H1 (cell line): ENCODE results near the gene CASTOR1. TPM values are rescaled to one million over a fixed set of nuclear protein-coding genes. Genes with fewer than 3 reads are reported as not detected.

Experiments used
- CTCF ChIA-PET: fragments of 300-600 bp; sonication (Branson Sonifier 250); formaldehyde crosslinking; loops from one replicate; lab custom pipeline; 2021; ENCODE audit not compliant: partially characterized antibody; lab: Charles Lee
- POLR2A ChIA-PET: fragments of 300-600 bp; sonication (Branson Sonifier 250); formaldehyde crosslinking; loops from one replicate; lab custom pipeline; 2021; ENCODE audit warnings: inconsistent platforms; ENCODE audit not compliant: partially characterized antibody; lab: Charles Lee
- DNase-seq, 2 experiments: peaks; one replicate each; pipeline versions ENCODE4 v3.0.0 to v3.0.0-alpha.2; 2010 to 2022; ENCODE audit warnings: low spot score in 2 of 2, low read depth in 1 of 2, mixed read lengths in 1 of 2
- FAIRE-seq: peaks from 2 replicates; lab custom pipeline; 2011; peaks lifted over from hg19 to GRCh38; lab: Jason Lieb, UNC
- H2AFZ ChIP-seq: 2 replicates; pipeline ENCODE4 v1.8.1; 2012; ENCODE audit warnings: low read length, inconsistent platforms
- H2AK5ac ChIP-seq: 2 replicates; pipeline ENCODE4 v1.6.1; 2013; ENCODE audit warnings: low read depth, low read length
- H2BK120ac ChIP-seq: replicated peaks from 2 replicates; pipeline ENCODE3; 2013; ENCODE audit warnings: low read depth, low read length, inconsistent platforms
- H2BK12ac ChIP-seq: 2 replicates; pipeline ENCODE4 v1.6.1; 2013; ENCODE audit warnings: low read depth, low read length
- H2BK15ac ChIP-seq: 2 replicates; pipeline ENCODE4 v1.6.1; 2013; ENCODE audit warnings: low read length
- H2BK20ac ChIP-seq: 2 replicates; pipeline ENCODE4 v1.6.1; 2013; ENCODE audit warnings: low read length
- H2BK5ac ChIP-seq: 2 replicates; pipeline ENCODE4 v1.6.1; 2013; ENCODE audit warnings: low read depth, low read length
- H3K14ac ChIP-seq: 2 replicates; pipeline ENCODE4 v1.6.1; 2013; ENCODE audit warnings: inconsistent platforms; ENCODE audit not compliant: insufficient read length
- H3K18ac ChIP-seq: 2 replicates; pipeline ENCODE4 v1.6.1; 2013; ENCODE audit warnings: low read length; ENCODE audit errors: extremely low read depth
- H3K23ac ChIP-seq: 2 replicates; pipeline ENCODE4 v1.6.1; 2013; ENCODE audit warnings: inconsistent platforms; ENCODE audit not compliant: insufficient read length
- H3K23me2 ChIP-seq: 2 replicates; pipeline ENCODE4 v1.6.1; 2013; ENCODE audit warnings: low read depth, low read length
- H3K27ac ChIP-seq: 2 replicates; pipeline ENCODE4 v1.6.1; 2011; ENCODE audit warnings: low read depth, low read length, inconsistent platforms
- H3K27me3 ChIP-seq, 4 experiments: replicated peaks in 1 of 4; 1 replicate in 1 of 4; 2 replicates in 3 of 4; pipeline versions ENCODE4 v1.6.1 to v1.8.1; 2011 to 2013; ENCODE audit warnings: low read length in 3 of 4, mild to moderate bottlenecking in 3 of 4, inconsistent platforms in 2 of 4, mixed read lengths in 2 of 4, moderate library complexity in 1 of 4; ENCODE audit not compliant: control insufficient read depth in 3 of 4, insufficient read depth in 3 of 4; ENCODE audit errors: extremely low read depth in 1 of 4
- H3K36me3 ChIP-seq, 4 experiments: 2 replicates each; pipeline versions ENCODE4 v1.6.1 to v1.8.1; 2011 to 2013; ENCODE audit warnings: mild to moderate bottlenecking in 4 of 4, low read length in 3 of 4, moderate library complexity in 2 of 4, control low read depth in 1 of 4, inconsistent platforms in 1 of 4; ENCODE audit not compliant: insufficient read depth in 4 of 4, control insufficient read depth in 2 of 4
- H3K4ac ChIP-seq: replicated peaks from 2 replicates; pipeline ENCODE3; 2013; ENCODE audit warnings: low read length, low read depth, mixed read lengths, inconsistent platforms; ENCODE audit not compliant: insufficient read length
- H3K4me1 ChIP-seq, 4 experiments: replicated peaks in 1 of 4; 1 replicate in 1 of 4; 2 replicates in 3 of 4; pipeline versions ENCODE4 v1.6.1 to v1.8.1; 2011 to 2013; ENCODE audit warnings: low read length in 3 of 4, inconsistent platforms in 2 of 4, mixed read lengths in 1 of 4; ENCODE audit not compliant: insufficient read depth in 4 of 4, control insufficient read depth in 3 of 4
- H3K4me2 ChIP-seq, 2 experiments: 2 replicates each; pipeline versions ENCODE4 v1.6.1 to v1.8.1; 2011 to 2013; ENCODE audit warnings: low read depth in 2 of 2, low read length in 2 of 2, control low read depth in 1 of 2, inconsistent platforms in 1 of 2, mild to moderate bottlenecking in 1 of 2; ENCODE audit not compliant: insufficient read depth in 1 of 2
- H3K4me3 ChIP-seq, 4 experiments: fragments of 200-600, 300-600 bp in 1 of 4; sonication (generic), shearing (Covaris generic), sonication (Bioruptor Twin) in 1 of 4; 2 replicates each; pipeline versions ENCODE4 v1.5.1 to v1.8.1; 2011 to 2016; ENCODE audit warnings: low read length in 4 of 4, low read depth in 3 of 4, control low read depth in 2 of 4, inconsistent platforms in 2 of 4, mild to moderate bottlenecking in 2 of 4, mixed read lengths in 1 of 4, moderate library complexity in 1 of 4; ENCODE audit not compliant: insufficient read depth in 2 of 4; ENCODE audit errors: extremely low read depth in 1 of 4
- H3K56ac ChIP-seq: replicated peaks from 2 replicates; pipeline ENCODE3; 2013; ENCODE audit warnings: low read depth, mild to moderate bottlenecking, mixed read lengths, low read length, inconsistent platforms; ENCODE audit not compliant: insufficient read length
- H3K79me1 ChIP-seq: 2 replicates; pipeline ENCODE4 v1.6.1; 2013; ENCODE audit warnings: low read depth, low read length, control low read depth
- H3K79me2 ChIP-seq, 2 experiments: 2 replicates each; pipeline versions ENCODE4 v1.6.1 to v1.8.1; 2012 to 2013; ENCODE audit warnings: low read length in 2 of 2, mild to moderate bottlenecking in 2 of 2, inconsistent platforms in 1 of 2; ENCODE audit not compliant: insufficient read depth in 2 of 2, control insufficient read depth in 1 of 2
- H3K9ac ChIP-seq, 4 experiments: replicated peaks in 1 of 4; 1 replicate in 1 of 4; 2 replicates in 3 of 4; pipeline versions ENCODE4 v1.6.1 to v1.8.1; 2011 to 2013; ENCODE audit warnings: low read depth in 3 of 4, low read length in 3 of 4, control low read depth in 2 of 4, mild to moderate bottlenecking in 2 of 4, moderate library complexity in 2 of 4, inconsistent platforms in 1 of 4; ENCODE audit errors: extremely low read depth in 1 of 4
- H3K9me3 ChIP-seq, 2 experiments: 2 replicates each; pipeline versions ENCODE4 v1.6.1 to v1.8.1; 2012 to 2013; ENCODE audit warnings: mild to moderate bottlenecking in 2 of 2, moderate library complexity in 2 of 2, control low read depth in 1 of 2, inconsistent platforms in 1 of 2, low read depth in 1 of 2, low read length in 1 of 2, mixed read lengths in 1 of 2; ENCODE audit not compliant: insufficient read depth in 2 of 2
- H4K20me1 ChIP-seq, 2 experiments: replicated peaks in 1 of 2; 2 replicates each; pipeline versions ENCODE3 to v1.8.1; 2011 to 2013; ENCODE audit warnings: inconsistent platforms in 2 of 2, low read length in 2 of 2, mild to moderate bottlenecking in 1 of 2; ENCODE audit not compliant: insufficient read depth in 2 of 2, control insufficient read depth in 1 of 2
- H4K5ac ChIP-seq: 2 replicates; pipeline ENCODE4 v1.6.1; 2013; ENCODE audit warnings: low read length, low read depth, mixed read lengths, inconsistent platforms; ENCODE audit not compliant: insufficient read length
- H4K8ac ChIP-seq: 2 replicates; pipeline ENCODE4 v1.8.0; 2013; ENCODE audit warnings: mild to moderate bottlenecking, moderate library complexity, low read length, inconsistent platforms; ENCODE audit not compliant: insufficient read depth; ENCODE audit errors: extremely low read depth
- H4K91ac ChIP-seq: replicated peaks from 2 replicates; pipeline ENCODE3; 2013; ENCODE audit warnings: low read length, mixed read lengths, inconsistent platforms; ENCODE audit not compliant: insufficient read length
- CBX8 ChIP-seq: fragments of 300-800, 300-1000 bp; sonication (generic); IDR thresholded peaks from 2 replicates; pipeline ENCODE4 v1.7.1; 2016; ENCODE audit warnings: low read depth, low read length, borderline replicate concordance
- CREB1 ChIP-seq: IDR thresholded peaks from 2 replicates; pipeline ENCODE4 v1.6.1; 2012; ENCODE audit warnings: inconsistent platforms
- GTF2F1 ChIP-seq: IDR thresholded peaks from 2 replicates; pipeline ENCODE4 v1.6.1; 2012; ENCODE audit warnings: low read depth, low read length, improper control_type of control experiment, borderline replicate concordance
- SIRT6 ChIP-seq: IDR thresholded peaks from one replicate; pipeline ENCODE4 v1.7.1; 2012; ENCODE audit warnings: low read length, inconsistent platforms
- TBP ChIP-seq: IDR thresholded peaks from 2 replicates; pipeline ENCODE4 v1.6.1; 2011; ENCODE audit warnings: low read depth, low read length, improper control_type of control experiment
- WGBS, 2 experiments: shearing (Covaris generic) in 1 of 2; methylation state at CpG; one replicate each; pipeline versions ENCODE4 v1.1.6 to v1.1.7; 2013 to 2015; ENCODE audit warnings: low lambda C conversion rate in 2 of 2, mixed read lengths in 2 of 2, inconsistent platforms in 1 of 2, low coverage in 1 of 2, missing lambda C conversion rate in 1 of 2; ENCODE audit not compliant: insufficient replicate concordance in 2 of 2, insufficient coverage in 1 of 2, insufficient read length in 1 of 2; ENCODE audit errors: extremely low coverage in 1 of 2, missing lambda C conversion rate in 1 of 2; 5-methylcytosine and 5-hydroxymethylcytosine counted together
- polyA plus RNA-seq, 7 experiments: library from polyadenylated mRNA; depleted of rRNA in 3 of 7; stranded (reverse) in 5 of 7; unstranded in 2 of 7; fragments of >200 nt in 5 of 7; fragments of 200-250 nt in 2 of 7; gene quantifications; 1 replicate in 5 of 7; 2 replicates in 1 of 7; 4 replicates in 1 of 7; pipeline versions ENCODE4 v1.2.1 to v1.2.3, GENCODE V29; 2011 to 2013; ENCODE audit warnings: missing spikeins in 2 of 7, mixed read lengths in 2 of 7
- total RNA-seq: library from RNA; stranded (reverse); fragmentation: NEBNext Ultra II Directional; extraction: Animal tissue kit (Norgen Biotek cat#: 25700); gene quantifications from 2 replicates; pipeline ENCODE4 v1.2.1, GENCODE V29; 2021

CASTOR1 gene
- total and polyA plus RNA-seq, 2 of the 8 experiments (the other 6 are each of a cell fraction or from before 2014, with no cell fraction given), result 10.3 to 36.0 TPM

GRCh38 chr22:30326255-30326705 lies 37.0 kb upstream of the CASTOR1 start:
- no peak overlapping the region for H3K23ac ChIP-seq
- peak overlapping the region; percentile 71 to 99 (median 75) for H3K4me3 ChIP-seq
- no peaks in the 10 kb centered on the region for H3K27me3 ChIP-seq
- H2AK5ac ChIP-seq, result no peak overlapping the region
- H3K4me2 ChIP-seq, result peak overlapping the region; percentile 57 to 91
- H3K4ac ChIP-seq, result peak overlapping the region; percentile 45
- no peak overlapping the region for H2BK120ac ChIP-seq
- no peak overlapping the region for H2BK12ac ChIP-seq
- no peaks in the 10 kb centered on the region for H3K9me3 ChIP-seq
- 0% methylated on average over 11 of the region's 34 CpGs; no CpG with 5 or more reads in 1 of the 2 experiments for WGBS, 2 experiments
- no peak overlapping the region; the same call in 1 of the 2 replicates for H3K18ac ChIP-seq
- H4K20me1 ChIP-seq, result peaks cover 0 to 7% of the 10 kb centered on the region in 2 experiments
- TF ChIP-seq SIRT6, result no peak
- no peak for TF ChIP-seq GTF2F1
- TF ChIP-seq CBX8, result no peak
- TF ChIP-seq TBP, result no peak
- no peak for TF ChIP-seq CREB1
- TF ChIP-seq, all 59 proteins: peak for 0
- Histone ChIP-seq H3K79me2 (no peaks in the 10 kb centered on the region), H3K14ac (no peak overlapping the region), H4K5ac (no peak overlapping the region), H3K9ac (peak overlapping the region in 3 of 4 experiments; percentile 15 to 68 (median 51); a peak in 3 of 7 replicates), H2BK15ac (no peak overlapping the region), H3K79me1 (no peaks in the 10 kb centered on the region; the same call in none of the 2 replicates), H2BK5ac (0 out of 2 replicates have a peak overlapping the region, but pooled peaks have one; percentile 35), H3K4me1 (peaks cover 0 to 14% (median 7%) of the 10 kb centered on the region in 4 experiments; a peak in 6 of 7 replicates), H2BK20ac (no peak overlapping the region), H3K23me2 (peaks cover 4% of the 10 kb centered on the region), H4K91ac (no peak overlapping the region), H2AFZ (peak overlapping the region; percentile 90), H3K27ac (no peak overlapping the region; the same call in 1 of the 2 replicates), H3K56ac (no peak overlapping the region), H4K8ac (peak overlapping the region; percentile 77), H3K36me3 (peaks cover 0 to 9% (median 3%) of the 10 kb centered on the region in 4 experiments; a peak in 2 of 8 replicates)
- CTCF ChIA-PET, result interaction anchor here (0.6 to 20.1 kb wide), 10 partner anchors 9 to 250 kb away, joined by 3 to 203 read pairs (median 4); partner anchors contain the start of gene CASTOR1
- FAIRE-seq (no peak), DNase-seq (peak in 1 of 2 experiments; percentile 49)
- POLR2A ChIA-PET, result interaction anchor here (0.5 to 3.2 kb wide), 8 partner anchors 10 to 311 kb away, joined by 3 to 28 read pairs (median 3); partner anchors contain the start of genes CASTOR1, CCDC157, MTFP1 and SF3A1
